Uterus (tissue), 4 donors: Measurements from ENCODE around the gene RPL38. TPM values are rescaled to one million over a fixed set of nuclear protein-coding genes. Genes with fewer than 3 reads are reported as not detected.

ENCODE experiments used
- DNase-seq, 2 donors: peaks; one replicate each; pipeline ENCODE4 v3.0.0-alpha.2; 2019 to 2020
- H3K27ac ChIP-seq, 2 donors: fragments of 200-600 bp; sonication (generic); 1 replicate in 1 of 2; 2 replicates in 1 of 2; pipeline ENCODE4 v1.5.1; 2016 to 2018
- H3K27me3 ChIP-seq, 2 donors: fragments of 200-600 bp; sonication (generic); one replicate each; pipeline ENCODE4 v1.5.1; 2018 to 2019; ENCODE audit warnings: control low read depth in 1 of 2
- H3K36me3 ChIP-seq, 2 donors: fragments of 200-600 bp; sonication (generic); one replicate each; pipeline ENCODE4 v1.5.1; 2019; ENCODE audit warnings: control low read depth in 1 of 2
- H3K4me1 ChIP-seq, 2 donors: fragments of 200-600 bp; sonication (generic); one replicate each; pipeline ENCODE4 v1.5.1; 2018 to 2019; ENCODE audit warnings: control low read depth in 1 of 2
- H3K4me3 ChIP-seq, 2 donors: fragments of 200-600 bp; sonication (generic); 1 replicate in 1 of 2; 2 replicates in 1 of 2; pipeline ENCODE4 v1.5.1; 2018 to 2019; ENCODE audit warnings: mild to moderate bottlenecking in 1 of 2
- H3K9me3 ChIP-seq, 2 donors: fragments of 200-600 bp; sonication (generic); one replicate each; pipeline ENCODE4 v1.5.1; 2019; ENCODE audit warnings: control low read depth in 1 of 2
- CTCF ChIP-seq, 4 experiments: fragments of 200-600 bp in 2 of 4; fragments of 450-650 bp in 2 of 4; sonication (generic) in 2 of 4; IDR thresholded peaks; one replicate each; pipeline ENCODE4 v1.5.1; 2016 to 2019; ENCODE audit warnings: antibody characterized with exemption in 4 of 4, mild to moderate bottlenecking in 2 of 4, moderate library complexity in 1 of 4
- POLR2A ChIP-seq, 2 donors: fragments of 450-650 bp; IDR thresholded peaks; one replicate each; pipeline ENCODE4 v1.6.1; 2016; ENCODE audit warnings: antibody characterized with exemption in 2 of 2, mild to moderate bottlenecking in 1 of 2, moderate library complexity in 1 of 2
- intact Hi-C: fragments of 100-400 bp; cut with DNase I; formaldehyde crosslinking; loops from one replicate; pipeline ENCODE4 v1.15.1; 2023; ENCODE audit warnings: low total_unique reads
- total RNA-seq, 4 donors: library from RNA; depleted of rRNA in 3 of 4; stranded (reverse); fragments of >200 nt in 3 of 4; gene quantifications; one replicate each; pipeline versions ENCODE4 v1.1.0 to v1.2.4, GENCODE V29; 2014 to 2023
- donor health status: DM: yes; HTN: yes; CAD: no.

Gene RPL38
- total RNA-seq, 4 donors from 2014 or later, result 87.9 to 1,969 (median 610) TPM

GRCh38 chr17:74212209-74212912, 8.9 kb downstream of the RPL38 start:
- H3K4me1 ChIP-seq, result peaks cover 0 to 12% of the 10 kb centered on the region in 2 donors
- H3K36me3 ChIP-seq, result no peaks in the 10 kb centered on the region
- no peak for TF ChIP-seq POLR2A (IDR thresholded peaks at IDR 0.05)
- no peak for TF ChIP-seq CTCF (IDR thresholded peaks at IDR 0.05)
- DNase-seq, result peak in 1 of 2 donors; percentile 31
- no peaks in the 10 kb centered on the region for H3K27me3 ChIP-seq
- peak overlapping the region; percentile 48 to 53 for H3K4me3 ChIP-seq
- no peaks in the 10 kb centered on the region for H3K9me3 ChIP-seq
- intact Hi-C loops, result no loop called here
- peak overlapping the region; percentile 72 to 82 for H3K27ac ChIP-seq

- intact Hi-C loops, result no loop called here
- H3K9me3 ChIP-seq, result no peaks in the 10 kb centered on the region
These were observed 9.7 kb downstream of the RPL38 start, which contains the start of gene TTYH2 for GRCh38 chr17:74212913-74213791. TTYH2 (plus strand) TSS chr17:74213571; CDS start chr17:74213588, 17 bp downstream.

GRCh38 chr17:74213861-74214391, 10.4 kb downstream of the RPL38 start:
- Histone ChIP-seq H3K36me3 (no peaks in the 10 kb centered on the region), H3K9me3 (no peaks in the 10 kb centered on the region), H3K4me3 (peak overlapping the region; percentile 48 to 53), H3K4me1 (peaks cover 0 to 12% of the 10 kb centered on the region in 2 donors), H3K27ac (peak overlapping the region; percentile 50 to 82), H3K27me3 (no peaks in the 10 kb centered on the region)
- TF ChIP-seq POLR2A (IDR thresholded peaks at IDR 0.05), result no peak
- intact Hi-C loops, result no loop called here
- peak; percentile 34 to 38 for DNase-seq

More at GRCh38 chr17:74212913-74213791, 9.7 kb downstream of the RPL38 start, which contains the start of gene TTYH2:
- Histone ChIP-seq H3K27me3 (no peaks in the 10 kb centered on the region), H3K4me3 (peak within 1 kb of the TSS; percentile 48 to 53), H3K27ac (peak within 1 kb of the TSS; percentile 72 to 82), H3K4me1 (peaks cover 0 to 12% of the 10 kb centered on the region in 2 donors), H3K36me3 (no peaks in the 10 kb centered on the region)
- TF ChIP-seq POLR2A (IDR thresholded peaks at IDR 0.05) (peak; percentile 9 to 46), CTCF (IDR thresholded peaks at IDR 0.05) (peak in 3 of 4 experiments; percentile 1 to 34 (median 25))
- DNase-seq, result peak; percentile 90 to 91

- Histone ChIP-seq H3K36me3 (no peaks in the 10 kb centered on the region), H3K4me3 (peak overlapping the region in 1 of 2 donors; percentile 53), H3K27ac (peak overlapping the region in 1 of 2 donors; percentile 82), H3K27me3 (no peaks in the 10 kb centered on the region), H3K4me1 (peaks cover 0 to 12% of the 10 kb centered on the region in 2 donors), H3K9me3 (no peaks in the 10 kb centered on the region)
- intact Hi-C loops, result no loop called here
- no peak for TF ChIP-seq CTCF (IDR thresholded peaks at IDR 0.05)
- no peak for TF ChIP-seq POLR2A (IDR thresholded peaks at IDR 0.05)
- DNase-seq, result no peak
These were observed 11.2 kb downstream of the RPL38 start for GRCh38 chr17:74214484-74215341.

- TF ChIP-seq CTCF (IDR thresholded peaks at IDR 0.05), result no peak
- no peak for TF ChIP-seq POLR2A (IDR thresholded peaks at IDR 0.05)
- no peaks in the 10 kb centered on the region for H3K36me3 ChIP-seq
- peaks cover 0 to 12% of the 10 kb centered on the region in 2 donors for H3K4me1 ChIP-seq
- H3K4me3 ChIP-seq, result no peak overlapping the region
- H3K27ac ChIP-seq, result no peak overlapping the region
- no peaks in the 10 kb centered on the region for H3K9me3 ChIP-seq
- no peaks in the 10 kb centered on the region for H3K27me3 ChIP-seq
- DNase-seq, result no peak
- intact Hi-C loops, result no loop called here
These were observed 11.9 kb downstream of the RPL38 start for GRCh38 chr17:74215342-74215727.
